ENCODE data around the gene HERPUD1.

Gene HERPUD1

DNA sequence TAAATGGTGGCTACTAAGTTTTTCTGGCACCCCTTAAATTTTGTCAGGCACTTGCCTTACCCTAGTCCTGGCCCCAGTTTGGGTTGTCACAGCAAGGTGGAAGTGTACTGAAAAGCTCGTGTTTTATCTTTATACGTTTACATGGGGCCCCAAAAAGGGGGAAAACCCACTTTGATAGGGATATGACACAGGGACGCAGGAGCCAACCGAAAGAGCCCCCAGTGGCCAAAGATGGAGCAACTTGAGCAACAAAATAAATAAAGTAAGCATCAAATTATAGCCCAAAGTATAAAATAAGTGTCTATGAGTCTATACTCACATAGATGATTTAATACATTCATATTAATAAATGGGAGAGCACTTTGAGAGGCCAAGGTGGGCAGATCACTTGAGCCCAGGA, 24.8 kb downstream of the HERPUD1 start:
- no peaks in the 10 kb centered on the region for H3K4me1 ChIP-seq (ENCODE audit: control insufficient read depth in 1 of 2, insufficient read depth in 2 of 2, low read length in 2 of 2)
- H2BK5ac ChIP-seq (ENCODE audit: low read depth, low read length, poor library complexity): no peak overlapping the region
- H2BK120ac ChIP-seq (ENCODE audit: insufficient read depth, low read length, poor library complexity): no peak overlapping the region
- H4K12ac ChIP-seq (ENCODE audit: low read depth, low read length): no peak overlapping the region
- no peak overlapping the region for H3K9ac ChIP-seq (ENCODE audit: low read length)
- no peak overlapping the region for H3K18ac ChIP-seq (ENCODE audit: low read length)
- no peak overlapping the region for H3K23ac ChIP-seq (ENCODE audit: low read length)
- no peak overlapping the region for H3K4ac ChIP-seq (ENCODE audit: low read depth, low read length)
- no peaks in the 10 kb centered on the region for H3K27me3 ChIP-seq (ENCODE audit: insufficient read depth, low read length)
- no peak overlapping the region for H3K27ac ChIP-seq (ENCODE audit: low read depth, low read length)
- H3K79me1 ChIP-seq (ENCODE audit: low read length): no peaks in the 10 kb centered on the region
- H4K91ac ChIP-seq (ENCODE audit: low read depth, low read length): no peak overlapping the region
- H3K9me3 ChIP-seq (ENCODE audit: insufficient read depth, low read depth, low read length): no peaks in the 10 kb centered on the region
- no peak overlapping the region for H2AFZ ChIP-seq (ENCODE audit: insufficient read depth, low read length, poor library complexity)
- no peak overlapping the region for H2BK12ac ChIP-seq (ENCODE audit: low read length)
- no peaks in the 10 kb centered on the region for H3K79me2 ChIP-seq (ENCODE audit: control insufficient read depth, insufficient read depth, low read length, poor library complexity)
- H3K14ac ChIP-seq (ENCODE audit: low read length): no peak overlapping the region
- H2AK5ac ChIP-seq (ENCODE audit: low read length): no peak overlapping the region
- H3K4me3 ChIP-seq (ENCODE audit: low read depth, low read length): no peak overlapping the region
- DNase-seq: no peak
- no peak overlapping the region for H4K8ac ChIP-seq (ENCODE audit: low read depth, low read length)
- H3K36me3 ChIP-seq (ENCODE audit: control insufficient read depth in 1 of 2, insufficient read depth in 2 of 2, low read length in 2 of 2): no peaks in the 10 kb centered on the region
- H3K4me2 ChIP-seq (ENCODE audit: low read length): no peak overlapping the region
- no CpG with 5 or more reads among the region's 4 CpGs for WGBS (ENCODE audit: extremely low coverage, insufficient coverage, insufficient read length)

DNA sequence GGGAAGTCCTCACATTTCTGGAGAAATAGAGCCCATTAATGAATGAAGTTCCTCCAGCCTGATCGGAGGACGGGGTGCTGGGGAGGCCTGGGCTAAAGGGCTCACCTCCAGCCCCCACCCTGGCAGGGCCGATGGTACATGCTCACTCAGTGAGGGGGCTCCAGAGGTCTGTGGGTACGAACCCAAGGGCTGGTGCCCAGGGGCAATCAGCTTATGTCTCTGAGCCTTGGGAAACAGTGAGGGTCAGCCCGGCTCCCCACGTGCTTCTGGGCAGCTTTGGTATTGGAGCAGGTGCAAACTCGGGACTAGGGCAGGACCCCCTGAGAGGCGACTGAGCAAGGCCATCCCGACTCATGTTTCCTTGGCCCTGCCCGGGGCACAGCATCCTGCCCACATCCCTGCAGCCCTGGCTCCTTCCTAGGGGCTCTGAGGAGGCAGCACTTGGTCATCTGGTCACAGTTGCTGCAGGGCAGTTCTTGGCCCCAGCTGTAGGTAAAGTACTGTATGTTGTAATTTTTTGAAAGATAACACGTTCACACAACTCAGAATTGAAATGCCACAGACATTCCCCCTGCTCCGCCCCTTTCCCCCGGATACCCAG, 28.8 kb downstream of the HERPUD1 start:
- Histone ChIP-seq H2AFZ (ENCODE audit: insufficient read depth, low read length, poor library complexity) (no peak overlapping the region), H3K36me3 (ENCODE audit: control insufficient read depth in 1 of 2, insufficient read depth in 2 of 2, low read length in 2 of 2) (no peaks in the 10 kb centered on the region), H3K27ac (ENCODE audit: low read depth, low read length) (no peak overlapping the region), H3K4me3 (ENCODE audit: low read depth, low read length) (no peak overlapping the region), H3K79me1 (ENCODE audit: low read length) (no peaks in the 10 kb centered on the region), H2AK5ac (ENCODE audit: low read length) (no peak overlapping the region), H3K14ac (ENCODE audit: low read length) (no peak overlapping the region), H3K18ac (ENCODE audit: low read length) (no peak overlapping the region), H3K79me2 (ENCODE audit: control insufficient read depth, insufficient read depth, low read length, poor library complexity) (no peaks in the 10 kb centered on the region), H2BK120ac (ENCODE audit: insufficient read depth, low read length, poor library complexity) (no peak overlapping the region), H3K23ac (ENCODE audit: low read length) (no peak overlapping the region), H4K8ac (ENCODE audit: low read depth, low read length) (no peak overlapping the region), H4K12ac (ENCODE audit: low read depth, low read length) (no peak overlapping the region), H3K4ac (ENCODE audit: low read depth, low read length) (no peak overlapping the region), H3K9me3 (ENCODE audit: insufficient read depth, low read depth, low read length) (no peaks in the 10 kb centered on the region), H3K9ac (ENCODE audit: low read length) (no peak overlapping the region), H2BK12ac (ENCODE audit: low read length) (no peak overlapping the region), H3K4me2 (ENCODE audit: low read length) (no peak overlapping the region), H3K4me1 (ENCODE audit: control insufficient read depth in 1 of 2, insufficient read depth in 2 of 2, low read length in 2 of 2) (no peaks in the 10 kb centered on the region), H4K91ac (ENCODE audit: low read depth, low read length) (no peak overlapping the region), H3K27me3 (ENCODE audit: insufficient read depth, low read length) (no peaks in the 10 kb centered on the region), H2BK5ac (ENCODE audit: low read depth, low read length, poor library complexity) (no peak overlapping the region)
- no CpG with 5 or more reads among the region's 13 CpGs for WGBS (ENCODE audit: extremely low coverage, insufficient coverage, insufficient read length)
- DNase-seq: peak; percentile 77 to 82

DNA sequence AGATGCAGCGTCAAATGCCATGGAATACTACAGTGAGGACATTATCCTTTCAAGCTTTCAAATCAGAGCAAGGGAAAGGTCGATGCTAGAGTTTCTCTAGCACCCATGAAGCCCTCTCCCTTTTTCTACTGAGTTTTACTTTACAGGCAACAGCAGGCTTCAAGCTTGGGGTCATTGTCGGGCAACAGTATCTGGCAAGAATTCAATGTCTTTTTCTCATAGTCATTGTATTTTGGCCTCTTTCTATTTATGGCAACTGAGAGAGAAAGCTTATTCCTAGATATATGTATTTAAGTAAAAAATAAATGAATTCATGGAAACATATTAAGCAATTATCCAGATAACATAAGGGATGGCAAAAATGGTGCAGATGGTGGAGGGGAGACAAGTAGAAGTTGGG, 29.4 kb downstream of the HERPUD1 start:
- Histone ChIP-seq H2AFZ (ENCODE audit: insufficient read depth, low read length, poor library complexity) (no peak overlapping the region), H3K9ac (ENCODE audit: low read length) (no peak overlapping the region), H4K91ac (ENCODE audit: low read depth, low read length) (no peak overlapping the region), H2BK12ac (ENCODE audit: low read length) (no peak overlapping the region), H4K8ac (ENCODE audit: low read depth, low read length) (no peak overlapping the region), H3K27me3 (ENCODE audit: insufficient read depth, low read length) (no peaks in the 10 kb centered on the region), H2AK5ac (ENCODE audit: low read length) (no peak overlapping the region), H3K23ac (ENCODE audit: low read length) (no peak overlapping the region), H3K4ac (ENCODE audit: low read depth, low read length) (no peak overlapping the region), H3K27ac (ENCODE audit: low read depth, low read length) (no peak overlapping the region), H3K9me3 (ENCODE audit: insufficient read depth, low read depth, low read length) (no peaks in the 10 kb centered on the region), H3K79me1 (ENCODE audit: low read length) (no peaks in the 10 kb centered on the region), H2BK5ac (ENCODE audit: low read depth, low read length, poor library complexity) (no peak overlapping the region), H3K36me3 (ENCODE audit: control insufficient read depth in 1 of 2, insufficient read depth in 2 of 2, low read length in 2 of 2) (no peaks in the 10 kb centered on the region), H3K4me1 (ENCODE audit: control insufficient read depth in 1 of 2, insufficient read depth in 2 of 2, low read length in 2 of 2) (no peaks in the 10 kb centered on the region), H3K4me3 (ENCODE audit: low read depth, low read length) (no peak overlapping the region), H3K79me2 (ENCODE audit: control insufficient read depth, insufficient read depth, low read length, poor library complexity) (no peaks in the 10 kb centered on the region), H4K12ac (ENCODE audit: low read depth, low read length) (no peak overlapping the region), H2BK120ac (ENCODE audit: insufficient read depth, low read length, poor library complexity) (no peak overlapping the region), H3K18ac (ENCODE audit: low read length) (no peak overlapping the region), H3K14ac (ENCODE audit: low read length) (no peak overlapping the region), H3K4me2 (ENCODE audit: low read length) (no peak overlapping the region)
- no peak for DNase-seq
- no CpG with 5 or more reads among the region's 3 CpGs for WGBS (ENCODE audit: extremely low coverage, insufficient coverage, insufficient read length)

DNA sequence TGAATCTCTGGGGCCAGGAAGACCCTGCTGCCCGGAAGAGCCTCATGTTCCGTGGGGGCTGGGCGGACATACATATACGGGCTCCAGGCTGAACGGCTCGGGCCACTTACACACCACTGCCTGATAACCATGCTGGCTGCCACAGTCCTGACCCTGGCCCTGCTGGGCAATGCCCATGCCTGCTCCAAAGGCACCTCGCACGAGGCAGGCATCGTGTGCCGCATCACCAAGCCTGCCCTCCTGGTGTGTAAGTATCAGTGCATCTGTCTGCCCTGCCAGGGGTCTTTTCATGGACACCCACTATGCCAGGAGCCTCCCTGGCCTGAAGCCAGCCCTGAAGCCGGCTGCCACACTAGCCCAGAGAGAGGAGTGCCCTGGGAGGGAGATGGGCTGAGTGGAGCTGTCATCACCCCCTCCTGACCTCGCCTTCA, 29.9 kb downstream of the HERPUD1 start, which contains the start of gene CETP:
Gene CETP, plus strand, starts transcription at position 100 of the 431 bp plus-strand sequence. Its CDS starts 30 bp downstream, at position 130.
- Histone ChIP-seq H4K91ac (ENCODE audit: low read depth, low read length) (no peak within 1 kb of the TSS), H2BK12ac (ENCODE audit: low read length) (no peak within 1 kb of the TSS), H3K23ac (ENCODE audit: low read length) (no peak within 1 kb of the TSS), H3K18ac (ENCODE audit: low read length) (no peak within 1 kb of the TSS), H3K4ac (ENCODE audit: low read depth, low read length) (no peak within 1 kb of the TSS), H3K9ac (ENCODE audit: low read length) (no peak within 1 kb of the TSS), H3K14ac (ENCODE audit: low read length) (no peak within 1 kb of the TSS), H3K4me1 (ENCODE audit: control insufficient read depth in 1 of 2, insufficient read depth in 2 of 2, low read length in 2 of 2) (no peaks in the 10 kb centered on the region), H3K27me3 (ENCODE audit: insufficient read depth, low read length) (no peaks in the 10 kb centered on the region), H2BK5ac (ENCODE audit: low read depth, low read length, poor library complexity) (no peak within 1 kb of the TSS), H2AK5ac (ENCODE audit: low read length) (no peak within 1 kb of the TSS), H4K8ac (ENCODE audit: low read depth, low read length) (no peak within 1 kb of the TSS), H3K36me3 (ENCODE audit: control insufficient read depth in 1 of 2, insufficient read depth in 2 of 2, low read length in 2 of 2) (no peaks in the 10 kb centered on the region), H3K4me2 (ENCODE audit: low read length) (no peak within 1 kb of the TSS), H4K12ac (ENCODE audit: low read depth, low read length) (no peak within 1 kb of the TSS), H2BK120ac (ENCODE audit: insufficient read depth, low read length, poor library complexity) (no peak within 1 kb of the TSS), H3K27ac (ENCODE audit: low read depth, low read length) (no peak within 1 kb of the TSS), H3K79me1 (ENCODE audit: low read length) (no peaks in the 10 kb centered on the region), H3K9me3 (ENCODE audit: insufficient read depth, low read depth, low read length) (no peaks in the 10 kb centered on the region), H2AFZ (ENCODE audit: insufficient read depth, low read length, poor library complexity) (no peak within 1 kb of the TSS), H3K79me2 (ENCODE audit: control insufficient read depth, insufficient read depth, low read length, poor library complexity) (no peaks in the 10 kb centered on the region), H3K4me3 (ENCODE audit: low read depth, low read length) (peak within 1 kb of the TSS; percentile 15)
- DNase-seq: no peak
- no CpG with 5 or more reads among the region's 12 CpGs for WGBS (ENCODE audit: extremely low coverage, insufficient coverage, insufficient read length)

Data from trophoblast cell (in vitro differentiated cells and primary cell).